ENCODE measurements around the gene UST.
A peak's percentile ranks its signal among the peaks of the same experiment; 100 is the strongest.
"Not testable (repeated sequence)": the region's sequence is repeated elsewhere in the genome, so short reads cannot be mapped to it uniquely, and the experiment has no call there.

Gene UST

DNA sequence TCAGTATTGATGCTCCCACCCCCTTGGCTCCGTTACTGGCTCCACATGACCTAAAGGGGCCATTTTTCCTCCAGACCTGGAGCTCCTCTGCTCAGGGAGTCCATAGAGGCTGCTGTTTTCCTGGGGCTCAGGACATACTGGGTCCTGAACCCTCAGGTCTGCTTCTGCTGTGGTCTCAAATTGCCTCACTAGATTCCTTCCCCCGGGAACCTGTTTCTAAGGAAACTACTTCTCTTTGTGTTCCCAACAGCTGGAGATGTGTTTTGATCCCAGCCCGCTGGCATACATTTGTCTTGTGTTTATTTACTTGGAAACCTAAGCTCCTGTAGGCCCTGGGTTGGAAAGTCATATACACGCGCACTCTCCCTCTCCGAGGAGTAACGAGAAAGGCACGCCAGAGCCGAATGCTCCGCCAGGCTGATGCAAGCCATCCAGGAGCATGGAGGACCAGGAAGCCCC lies 222.8 kb downstream of the UST start:
- DNase-seq, result no peak

DNA sequence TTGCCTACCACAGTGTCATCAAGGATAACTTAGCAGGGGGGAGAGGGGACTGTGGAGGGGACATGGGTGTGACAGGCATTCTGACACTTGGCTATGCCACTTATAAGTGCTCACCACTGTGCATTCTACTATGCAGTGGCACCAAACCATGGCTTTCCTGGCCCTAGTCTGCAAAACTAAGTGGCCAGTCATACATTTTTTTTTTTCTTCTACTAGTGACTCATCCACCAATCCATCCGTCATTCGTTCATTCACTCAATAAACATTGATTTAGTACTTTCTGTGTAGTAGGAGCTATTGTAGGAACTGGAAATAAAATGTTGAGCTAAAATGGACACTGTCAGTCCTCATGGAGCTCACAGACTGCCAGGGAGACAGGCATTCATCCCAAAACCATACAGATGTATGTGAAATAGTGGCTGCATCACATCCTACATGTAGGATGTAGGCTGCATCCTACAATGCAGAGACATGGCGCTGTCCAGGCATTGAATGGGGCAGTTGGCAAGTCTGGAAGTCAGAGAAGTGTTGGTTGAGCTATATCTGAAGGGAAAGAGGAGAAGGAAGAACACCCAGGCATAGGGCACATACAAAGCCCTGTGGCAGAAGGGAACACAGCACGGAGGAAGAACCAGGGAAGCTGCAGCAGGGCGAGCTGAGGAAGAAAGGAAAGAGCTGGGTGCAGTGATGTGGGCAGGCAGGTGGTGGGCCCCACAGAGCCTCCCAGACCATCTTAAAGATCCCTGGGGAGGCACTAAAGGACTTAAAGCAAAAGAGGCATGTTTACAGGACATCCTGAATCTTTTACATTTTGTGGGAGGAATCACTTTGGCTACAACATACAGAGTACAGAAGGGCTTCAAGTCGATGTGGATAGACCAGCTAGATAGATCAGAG lies 224.4 kb downstream of the UST start:
- DNase-seq, result no peak

DNA sequence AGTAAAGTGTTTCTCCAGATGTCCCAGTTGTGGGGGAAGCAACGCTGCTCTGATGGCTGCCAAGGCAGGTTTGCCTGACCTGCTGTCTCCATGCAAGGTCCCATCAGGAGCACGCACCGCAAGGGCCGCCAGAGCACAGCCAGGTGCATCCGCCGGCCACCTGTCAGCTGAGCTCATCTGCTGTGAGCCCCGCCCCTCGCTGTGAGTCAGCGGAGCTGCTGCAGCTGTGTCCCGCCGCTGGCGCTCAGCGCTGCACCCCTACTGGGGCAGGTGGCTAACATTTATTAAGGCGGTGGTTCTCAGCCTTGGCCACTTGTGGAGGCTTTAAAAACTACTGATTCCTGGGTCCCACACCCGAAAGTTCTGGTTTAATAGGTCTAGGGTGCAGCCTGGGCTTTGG lies 225.7 kb downstream of the UST start:
- DNase-seq, result no peak

DNA sequence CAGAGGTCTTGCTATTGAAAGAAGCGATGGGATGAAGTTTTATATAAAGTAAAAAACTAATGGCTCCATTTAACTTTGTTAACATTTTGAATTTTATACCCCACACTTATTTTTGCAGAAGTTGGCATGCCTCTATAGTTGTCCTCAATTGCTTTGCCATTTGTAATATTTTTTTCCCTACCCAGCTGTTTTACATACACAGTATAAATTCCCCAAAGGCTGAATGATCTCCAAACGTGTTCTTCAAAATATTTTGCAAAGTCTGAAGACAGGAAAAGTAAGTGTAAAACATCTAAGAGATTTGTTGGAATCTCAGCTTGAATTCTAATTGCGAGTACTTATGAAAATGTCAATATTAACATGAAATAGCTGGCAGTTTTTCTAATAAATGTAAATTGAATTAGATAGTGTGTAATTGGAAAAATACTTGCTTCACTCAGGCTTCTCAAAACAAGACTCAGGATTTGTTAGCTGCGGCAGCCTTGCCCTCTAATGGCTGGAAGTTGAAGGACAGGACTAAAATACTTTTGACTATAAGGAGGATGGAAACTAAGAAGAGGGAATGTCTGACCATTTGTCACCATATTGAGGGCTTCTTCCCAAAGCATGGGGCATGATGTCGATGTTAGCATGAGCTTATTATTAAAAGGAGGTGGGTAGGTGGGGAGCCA lies 226.8 kb downstream of the UST start:
- peak in 14 of 58 donors; percentile 1 to 47 (median 10) for DNase-seq

DNA sequence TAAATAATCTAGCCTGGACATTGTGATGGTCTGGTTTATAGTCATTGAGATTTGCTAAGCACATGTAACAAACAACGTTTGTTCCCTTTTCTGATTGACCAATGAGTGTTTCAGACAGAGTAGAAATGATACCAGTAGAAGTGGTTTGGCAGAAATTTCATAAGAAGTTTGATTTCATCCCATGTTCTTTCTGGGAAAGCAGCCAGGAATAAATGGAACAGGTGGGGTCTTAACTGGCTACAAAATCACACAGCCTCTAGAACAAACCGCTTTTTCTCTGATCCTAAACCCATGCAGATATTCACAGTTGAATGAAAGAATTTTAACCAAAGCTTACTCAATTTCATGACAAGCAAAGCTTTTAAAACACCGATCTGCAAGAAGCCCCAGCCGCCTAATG lies 227.5 kb downstream of the UST start:
- DNase-seq, result no peak

DNA sequence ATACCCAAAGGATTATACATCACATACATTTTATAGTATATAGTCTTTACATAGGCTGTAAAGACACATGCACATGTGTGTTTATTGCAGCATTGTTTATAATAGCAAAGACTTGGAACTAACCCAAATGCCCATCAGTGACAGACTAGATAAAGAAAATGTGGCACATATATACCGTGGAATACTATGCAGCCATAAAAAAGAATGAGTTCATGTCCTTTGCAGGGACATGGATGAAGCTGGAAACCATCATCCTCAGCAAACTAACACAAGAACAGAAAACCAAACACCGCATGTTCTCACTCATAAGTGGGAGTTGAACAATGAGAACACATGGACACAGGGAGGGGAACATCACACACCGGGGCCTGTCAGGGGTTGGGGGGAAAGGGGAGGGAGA lies 231.5 kb downstream of the UST start:
- not testable (repeated sequence) for DNase-seq

DNA sequence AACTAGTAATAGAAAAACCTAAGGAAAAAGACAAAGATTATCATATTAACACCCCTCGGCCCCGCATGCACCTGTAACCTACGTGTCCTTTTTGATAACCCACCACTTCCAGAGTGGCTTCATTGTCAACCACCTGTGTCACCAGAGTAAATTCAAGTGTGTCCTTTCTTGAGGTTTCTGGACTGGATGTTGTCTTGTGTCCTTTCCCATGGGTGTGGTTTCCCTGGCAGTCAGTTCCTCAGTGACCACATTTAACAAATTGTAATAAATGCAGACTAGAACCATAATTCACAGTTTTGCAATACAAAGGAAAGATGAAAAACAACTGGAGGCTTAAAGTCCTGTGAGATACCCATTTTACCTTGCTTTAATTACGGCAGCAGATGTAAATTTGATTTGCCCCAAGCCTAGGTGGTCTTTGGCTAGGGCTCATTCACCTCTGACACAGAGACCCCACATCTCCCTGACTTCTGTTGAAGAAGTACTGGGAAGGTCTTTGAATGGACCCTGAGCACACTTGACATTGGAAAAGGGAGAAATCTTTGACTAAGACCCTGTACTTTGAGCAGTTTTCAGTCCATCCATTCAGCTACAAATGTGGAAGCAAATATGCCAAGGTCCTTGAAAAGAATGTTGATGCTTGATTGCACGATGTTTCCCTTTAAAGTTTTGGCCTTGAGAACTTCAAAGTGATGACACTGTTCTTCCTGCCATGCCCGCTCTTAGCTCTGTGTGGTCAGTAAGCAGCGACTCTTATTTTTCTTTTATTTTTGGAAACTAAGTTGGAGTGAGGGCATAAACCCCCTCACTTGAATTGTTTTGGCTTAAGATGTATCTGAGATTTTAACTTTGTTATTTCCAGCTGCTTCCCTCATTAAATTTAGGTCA lies 232.4 kb downstream of the UST start:
- DNase-seq, result no peak

DNA sequence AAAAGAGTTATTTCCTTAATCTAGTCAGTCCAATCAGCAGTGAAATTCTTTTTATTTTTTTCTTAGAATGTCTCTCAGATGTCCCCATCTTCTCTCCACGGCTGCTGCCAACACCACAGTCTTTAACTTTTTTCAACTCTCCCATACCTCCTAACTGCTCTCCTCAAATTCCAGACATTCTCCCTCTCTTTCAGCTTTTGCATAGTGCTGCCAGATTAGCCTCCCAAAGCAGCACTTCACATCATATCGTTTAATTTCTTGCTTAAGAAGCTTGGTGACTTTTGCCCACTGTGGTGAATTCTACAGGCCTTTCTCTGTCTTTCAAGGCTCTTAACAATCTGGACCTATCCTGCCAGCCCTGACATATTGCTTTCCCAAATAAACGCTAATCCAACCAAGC lies 233.4 kb downstream of the UST start:
- DNase-seq, result no peak

DNA sequence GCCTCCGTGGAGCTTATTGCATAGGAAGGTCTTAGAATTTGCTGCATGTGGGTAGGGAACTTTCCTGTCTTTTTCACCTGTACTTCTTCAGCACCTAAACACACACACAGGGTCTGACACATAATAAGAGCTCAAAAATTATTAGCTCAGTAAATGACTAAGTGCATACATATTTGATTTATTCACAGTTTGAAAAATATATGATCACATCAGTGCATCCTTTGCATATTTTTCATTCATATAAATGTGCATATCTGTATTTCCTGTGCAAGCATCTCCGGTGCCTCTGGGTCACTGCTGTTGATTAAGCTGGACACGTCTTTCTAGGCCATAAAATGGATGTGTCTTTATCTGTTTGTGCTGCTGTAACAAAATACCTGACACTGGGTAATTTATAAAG lies 234.7 kb downstream of the UST start:
- no peak for DNase-seq

DNA sequence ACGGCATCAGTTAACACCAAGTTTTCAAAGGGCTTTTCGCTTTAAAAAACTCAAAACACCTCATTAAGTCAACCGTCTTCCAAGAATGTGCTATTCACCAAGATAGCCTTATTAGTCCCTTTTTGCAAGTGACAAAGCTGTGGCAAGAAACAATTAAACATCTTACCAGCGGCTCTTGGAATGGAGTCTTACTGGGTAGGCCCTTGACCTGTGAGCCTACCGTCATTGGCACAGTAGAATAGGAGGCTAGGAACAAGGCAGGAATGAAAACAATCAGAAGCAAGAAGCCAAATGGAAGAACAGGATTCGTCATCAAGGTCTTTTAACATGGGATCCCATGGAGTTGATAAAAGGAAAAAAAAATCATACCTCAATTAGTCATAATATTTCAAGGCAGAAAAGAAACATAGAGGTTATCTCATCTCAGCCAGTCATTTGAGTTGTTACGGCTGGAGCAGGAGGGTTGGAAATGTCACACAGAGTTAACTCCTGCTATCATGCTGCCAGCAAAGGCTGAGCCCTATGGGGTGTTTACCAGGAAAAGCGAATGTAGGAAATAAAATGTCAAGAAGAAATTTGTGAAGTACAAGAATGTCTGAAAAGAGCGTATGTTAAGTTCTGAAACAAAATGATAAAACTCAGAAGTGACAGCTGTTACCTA lies 236.4 kb downstream of the UST start:
- no peak for DNase-seq

DNA sequence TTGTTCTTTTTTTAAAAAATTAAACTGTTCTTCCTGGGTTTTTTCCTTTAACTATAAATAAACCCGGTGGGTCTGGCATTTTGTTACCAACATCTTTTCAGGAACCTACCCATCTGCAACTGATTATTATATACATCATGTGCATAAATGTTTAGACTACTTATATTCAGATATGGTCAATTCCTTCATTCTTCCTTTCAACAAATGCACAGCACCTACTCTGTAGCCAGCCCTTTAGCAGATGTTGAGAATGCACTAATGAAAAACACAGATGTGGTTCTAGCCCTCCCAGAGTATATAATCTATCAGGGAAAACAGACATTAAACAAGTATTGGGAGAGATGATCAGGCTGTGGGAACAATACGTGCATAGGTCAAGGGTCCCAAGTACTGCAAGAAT lies 237.1 kb downstream of the UST start:
- no peak for DNase-seq

DNA sequence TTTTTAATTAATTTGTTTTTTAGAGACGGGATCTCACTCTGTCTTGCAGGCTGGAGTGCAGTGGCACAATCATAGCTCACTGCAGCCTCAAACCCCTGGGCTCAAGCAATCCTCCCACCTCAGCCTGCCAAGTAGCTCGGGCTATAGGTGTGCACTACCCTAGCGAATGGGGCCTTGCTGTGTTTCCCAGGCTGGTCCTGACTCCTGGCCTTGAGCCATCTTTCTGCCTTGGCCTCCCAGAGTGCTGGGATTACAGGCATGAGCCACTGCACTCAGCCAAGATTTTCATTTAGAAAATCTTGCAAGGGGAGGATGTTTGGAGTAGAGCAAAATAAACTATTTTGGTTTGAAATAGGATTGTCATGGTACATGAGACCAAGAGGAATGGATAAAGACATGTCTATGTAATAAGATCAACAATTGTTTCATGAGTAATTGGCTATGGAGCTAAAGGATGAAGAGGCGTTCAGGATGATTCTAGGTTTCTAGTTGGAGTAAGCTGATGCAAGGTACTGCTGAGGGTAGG lies 237.8 kb downstream of the UST start:
- DNase-seq, result no peak

DNA sequence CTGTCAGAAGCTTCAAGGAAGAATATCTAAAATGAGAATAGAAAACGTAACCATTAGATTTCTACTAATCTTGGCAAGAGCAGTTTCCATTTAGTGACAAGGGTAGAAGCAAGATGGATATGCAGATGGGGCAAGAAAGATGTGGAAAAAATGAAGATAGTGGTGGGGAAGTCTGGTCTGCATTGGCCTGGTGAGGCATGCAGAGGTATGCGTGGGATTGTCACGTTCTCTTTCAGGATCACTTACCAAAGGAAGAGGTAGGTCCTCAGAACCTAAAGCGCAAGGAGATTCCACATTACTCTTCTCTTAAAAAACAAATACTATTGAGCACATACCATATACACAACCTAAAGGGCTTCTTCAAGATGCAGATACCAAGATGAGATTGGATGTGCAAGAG lies 238.7 kb downstream of the UST start:
- no peak for DNase-seq

DNA sequence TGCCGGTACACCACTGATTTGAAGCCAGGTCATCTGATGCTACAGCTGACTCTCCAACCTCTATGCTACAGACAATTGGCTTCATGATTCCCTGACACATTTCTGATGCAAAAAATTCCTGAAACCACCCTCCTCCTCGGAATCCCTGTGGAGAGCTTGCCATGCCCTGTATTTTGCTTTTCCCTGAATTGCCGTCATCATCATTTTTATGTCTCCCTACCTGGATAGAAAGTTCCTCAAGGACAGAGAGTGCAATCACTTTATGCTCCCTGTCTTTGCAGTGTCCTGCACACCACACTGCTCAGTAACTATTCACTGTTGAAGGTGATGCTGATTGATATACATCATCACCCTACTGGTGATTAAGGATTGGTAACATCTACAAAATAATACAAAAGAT lies 239.8 kb downstream of the UST start:
- DNase-seq, result no peak

DNA sequence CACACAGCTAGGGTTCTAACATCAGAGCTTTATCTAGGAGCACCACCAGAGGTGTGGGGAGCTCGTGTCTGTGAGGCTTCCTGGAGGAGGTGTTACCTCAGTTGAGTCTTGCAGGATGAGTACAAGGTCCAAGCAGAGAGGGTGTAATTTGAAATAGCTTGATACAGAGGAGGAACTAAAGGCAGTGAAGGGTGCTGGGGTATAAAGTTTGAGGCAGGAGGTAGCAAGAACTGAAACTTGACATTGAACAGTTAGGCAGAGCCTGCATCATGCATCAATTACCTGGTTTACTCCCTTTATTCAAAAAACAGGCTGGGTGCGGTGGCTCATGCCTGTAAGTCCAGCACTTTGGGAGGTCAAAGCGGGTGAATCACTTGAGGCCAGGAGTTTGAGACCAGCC lies 241.2 kb downstream of the UST start:
- no peak for DNase-seq

DNA sequence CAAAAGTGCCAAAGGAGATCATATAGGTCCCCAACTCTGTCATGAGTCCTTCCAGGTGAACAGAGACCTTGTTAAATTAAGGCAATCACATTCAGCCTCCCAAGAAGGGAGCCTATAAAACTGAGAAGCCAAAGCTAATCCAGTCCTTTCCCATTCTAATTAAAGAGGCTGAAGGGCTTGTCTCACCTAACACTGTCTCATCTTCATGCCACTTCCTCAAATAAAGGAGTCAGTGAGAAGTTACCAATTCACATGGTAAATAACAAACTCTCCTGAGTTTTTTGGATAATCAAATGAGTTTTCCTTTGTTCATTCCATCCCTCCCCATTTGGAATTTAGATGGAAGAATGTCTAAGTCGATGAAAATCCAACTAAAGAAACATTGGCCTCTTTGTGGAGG lies 242.8 kb downstream of the UST start:
- DNase-seq, result no peak

DNA sequence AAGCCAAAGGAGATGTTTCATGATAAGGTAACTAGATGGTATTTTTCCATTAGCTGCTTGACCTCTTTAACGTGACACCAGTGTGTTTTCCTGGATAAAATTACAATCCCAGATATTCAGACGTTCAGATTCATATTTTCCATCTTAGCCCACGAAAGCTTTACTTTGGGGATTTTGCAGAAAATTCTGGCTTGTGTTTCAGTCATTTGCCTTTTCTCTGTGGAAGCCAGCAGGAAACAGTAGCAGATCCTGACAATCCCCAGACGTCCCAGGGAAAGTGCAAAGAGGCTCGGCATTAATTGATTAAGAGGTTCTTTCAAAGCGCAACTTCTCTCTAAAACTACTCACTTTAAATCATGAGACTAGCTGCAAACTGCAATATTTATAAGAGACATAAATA lies 243.6 kb downstream of the UST start:
- DNase-seq, result no peak

DNA sequence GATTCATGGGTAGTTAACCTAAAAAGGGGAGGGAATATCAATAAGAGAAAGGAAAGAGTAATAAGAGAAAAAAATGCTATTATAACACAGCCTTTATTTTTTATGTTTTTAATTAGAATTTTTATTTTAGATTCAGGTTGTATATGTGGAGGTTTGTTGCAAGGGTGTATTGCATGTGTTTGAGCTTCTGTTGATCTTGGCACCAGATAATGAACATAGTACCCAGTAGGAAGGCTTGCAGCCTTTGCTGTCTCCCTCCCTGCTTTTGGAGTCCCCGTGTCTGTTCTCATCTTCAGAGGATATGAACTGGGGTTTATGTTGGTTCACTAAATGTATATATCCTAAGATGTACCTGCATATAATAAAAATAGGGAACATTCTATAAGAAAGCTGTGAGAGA lies 250.0 kb downstream of the UST start:
- no peak for DNase-seq

DNA sequence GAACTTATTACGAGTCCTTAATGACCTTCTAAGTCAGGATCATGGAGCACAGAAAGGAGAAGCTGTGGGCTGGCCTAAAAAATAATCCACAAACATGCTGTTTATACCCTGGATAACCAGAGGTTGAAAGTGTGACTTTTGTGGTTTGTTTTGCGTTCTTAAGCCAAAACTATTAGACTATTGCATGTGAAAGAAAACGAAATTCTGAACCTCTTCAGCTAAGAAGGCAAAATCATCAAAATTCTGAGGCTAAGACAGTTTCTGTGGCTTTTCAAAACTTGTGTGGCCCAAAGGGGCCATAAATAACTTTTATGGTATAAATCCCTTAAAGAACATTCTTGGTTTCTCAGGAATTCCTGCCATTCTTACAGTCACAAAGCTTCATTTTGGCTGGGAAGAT lies 251.0 kb downstream of the UST start:
- no peak for DNase-seq

DNA sequence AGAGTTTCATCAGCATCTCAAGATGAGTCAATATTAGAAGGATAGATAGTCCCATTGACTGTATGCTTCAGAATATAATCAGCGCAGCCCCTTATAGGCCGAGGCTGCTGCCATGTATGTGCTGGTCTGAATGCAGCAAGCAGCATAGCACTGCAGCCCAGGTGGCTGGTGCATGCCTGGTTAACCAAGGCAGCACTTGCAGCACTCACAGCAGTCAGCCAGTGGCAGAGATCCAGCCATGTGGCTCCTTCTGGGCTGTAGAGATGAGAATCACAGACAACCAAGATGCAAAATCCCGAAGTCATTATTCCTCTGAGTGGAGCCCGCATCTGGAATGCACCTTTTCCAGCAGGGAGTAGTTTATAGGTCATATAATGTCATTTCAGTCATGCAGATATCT lies 251.9 kb downstream of the UST start:
- DNase-seq, result no peak

DNA sequence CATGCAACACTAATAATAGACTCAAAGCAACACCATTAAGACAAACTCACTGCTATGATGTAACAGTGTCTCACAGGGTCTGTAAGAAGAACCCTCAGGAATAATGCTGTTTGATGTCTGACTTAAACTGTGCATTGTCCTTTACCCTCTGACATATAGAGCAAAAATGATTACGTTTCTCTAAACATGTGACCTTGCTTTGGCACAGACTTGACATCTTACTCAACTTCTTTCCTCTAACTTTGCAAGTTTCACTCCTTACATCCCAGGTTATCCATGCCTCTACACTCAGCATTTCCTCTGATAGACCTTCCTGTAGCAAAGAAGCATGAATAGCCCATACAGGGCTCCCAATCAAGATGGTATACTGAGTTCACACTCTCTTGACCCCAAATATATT lies 252.7 kb downstream of the UST start:
- DNase-seq, result no peak

All from anterior cingulate cortex (tissue), 58 donors.